ENCODE results near the gene VPS26C. TPM values are rescaled to one million over a fixed set of nuclear protein-coding genes. Genes with fewer than 3 reads are reported as not detected.
"Not testable (repeated sequence)": the region's sequence is repeated elsewhere in the genome, so short reads cannot be mapped to it uniquely, and the experiment has no call there.

The VPS26C gene
- total and polyA plus RNA-seq, 5 experiments from 2014 or later: 60.1 to 77.8 (median 72.7) TPM

GRCh38 chr21:37226041-37226920 lies 40.9 kb downstream of the VPS26C start:
- no peak for ATAC-seq
- Mint-ChIP-seq H3K4me3 (peak overlapping the region; percentile 27 to 85 (median 78)), H3K27me3 (no peaks in the 10 kb centered on the region), H3K27ac (peak overlapping the region; percentile 89 to 98 (median 96)), H3K9me3 (no peaks in the 10 kb centered on the region), H3K4me1 (peaks cover 13 to 53% (median 36%) of the 10 kb centered on the region in 4 donors), H3K36me3 (peaks cover 0 to 54% (median 19%) of the 10 kb centered on the region in 3 donors)
- POLR2A ChIA-PET: interaction anchor here (1.0 to 2.1 kb wide), 3 partner anchors 22 to 140 kb away, joined by 3 to 7 read pairs (median 3); partner anchors contain the start of genes DYRK1A and VPS26C
- no peak for DNase-seq

- Mint-ChIP-seq H3K36me3 (peaks cover 0 to 42% (median 16%) of the 10 kb centered on the region in 3 donors), H3K4me1 (peaks cover 18 to 59% (median 41%) of the 10 kb centered on the region in 4 donors), H3K27me3 (no peaks in the 10 kb centered on the region)
These were observed 42.0 kb downstream of the VPS26C start for GRCh38 chr21:37224861-37225839.

GRCh38 chr21:37223804-37224345 lies 43.3 kb downstream of the VPS26C start:
- Mint-ChIP-seq H3K27ac (peak overlapping the region; percentile 60 to 98 (median 94)), H3K9me3 (no peaks in the 10 kb centered on the region), H3K4me1 (peaks cover 22 to 71% (median 49%) of the 10 kb centered on the region in 4 donors), H3K27me3 (no peaks in the 10 kb centered on the region), H3K36me3 (peaks cover 0 to 32% (median 16%) of the 10 kb centered on the region in 3 donors), H3K4me3 (peak overlapping the region in 3 of 10 donors; percentile 4 to 55 (median 18))
- ATAC-seq: no peak
- no peak for DNase-seq
- POLR2A ChIA-PET: interaction anchor here (1.1 kb wide), 1 partner anchor 340 kb away, joined by 3 read pairs; no protein-coding TSS in a partner anchor

More at GRCh38 chr21:37224861-37225839, 42.0 kb downstream of the VPS26C start:
- peak overlapping the region; percentile 55 to 85 (median 78) for H3K4me3 Mint-ChIP-seq
- DNase-seq (peak; percentile 18 to 72 (median 54)), ATAC-seq (peak; percentile 29 to 60)
- POLR2A ChIA-PET: interaction anchor here (1.0 to 2.1 kb wide), 4 partner anchors 21 to 339 kb away, joined by 3 to 7 read pairs (median 3); partner anchors contain the start of genes DYRK1A and VPS26C
- H3K27ac Mint-ChIP-seq: peak overlapping the region; percentile 89 to 98 (median 96)
- no peaks in the 10 kb centered on the region for H3K9me3 Mint-ChIP-seq

- DNase-seq, H3K9me3 Mint-ChIP-seq, POLR2A ChIA-PET, H3K27me3 Mint-ChIP-seq, ATAC-seq: not testable (repeated sequence)
- peak overlapping the region in 5 of 10 donors; percentile 24 to 71 (median 55) for H3K27ac Mint-ChIP-seq
- H3K36me3 Mint-ChIP-seq: peaks cover 0 to 17% (median 9%) of the 10 kb centered on the region in 3 donors
- peaks cover 22 to 71% (median 49%) of the 10 kb centered on the region in 4 donors for H3K4me1 Mint-ChIP-seq
- peak overlapping the region in 6 of 10 donors; percentile 18 to 83 (median 46) for H3K4me3 Mint-ChIP-seq
These were observed 44.9 kb downstream of the VPS26C start for GRCh38 chr21:37222248-37222647.

GRCh38 chr21:37220981-37221664 lies 46.0 kb downstream of the VPS26C start:
- no peaks in the 10 kb centered on the region for H3K27me3 Mint-ChIP-seq
- H3K27ac Mint-ChIP-seq: peak overlapping the region; percentile 81 to 98 (median 95)
- H3K36me3 Mint-ChIP-seq: peaks cover 0 to 10% (median 5%) of the 10 kb centered on the region in 3 donors
- peak; percentile 86 to 95 (median 90) for DNase-seq
- ATAC-seq: peak; percentile 78 to 81
- H3K9me3 Mint-ChIP-seq: no peaks in the 10 kb centered on the region
- peak overlapping the region; percentile 80 to 96 (median 89) for H3K4me3 Mint-ChIP-seq
- H3K4me1 Mint-ChIP-seq: peaks cover 21 to 61% (median 44%) of the 10 kb centered on the region in 4 donors
- POLR2A ChIA-PET: interaction anchor here (0.6 to 2.5 kb wide), 7 partner anchors 13 to 1161 kb away, joined by 3 to 16 read pairs (median 4); partner anchors contain the start of genes DYRK1A, SETD4 and VPS26C

GRCh38 chr21:37220433-37220980 lies 46.6 kb downstream of the VPS26C start:
- H3K4me1 Mint-ChIP-seq: peaks cover 16 to 55% (median 38%) of the 10 kb centered on the region in 4 donors
- POLR2A ChIA-PET: interaction anchor here (0.6 to 2.5 kb wide), 7 partner anchors 12 to 1160 kb away, joined by 3 to 16 read pairs (median 4); partner anchors contain the start of genes DYRK1A, SETD4 and VPS26C
- no peaks in the 10 kb centered on the region for H3K9me3 Mint-ChIP-seq
- H3K27me3 Mint-ChIP-seq: no peaks in the 10 kb centered on the region
- ATAC-seq: peak; percentile 29 to 48
- H3K27ac Mint-ChIP-seq: peak overlapping the region; percentile 81 to 98 (median 95)
- peaks cover 0 to 9% (median 5%) of the 10 kb centered on the region in 3 donors for H3K36me3 Mint-ChIP-seq
- peak overlapping the region; percentile 80 to 96 (median 89) for H3K4me3 Mint-ChIP-seq
- DNase-seq: peak in 5 of 10 donors; percentile 15 to 53 (median 39)

GRCh38 chr21:37219761-37220432 lies 47.2 kb downstream of the VPS26C start:
- Mint-ChIP-seq H3K4me3 (peak overlapping the region; percentile 80 to 96 (median 89)), H3K9me3 (no peaks in the 10 kb centered on the region), H3K27me3 (no peaks in the 10 kb centered on the region), H3K4me1 (peaks cover 13 to 49% (median 32%) of the 10 kb centered on the region in 4 donors), H3K27ac (peak overlapping the region; percentile 81 to 98 (median 95)), H3K36me3 (peaks cover 0 to 9% (median 2%) of the 10 kb centered on the region in 3 donors)
- DNase-seq: peak in 5 of 10 donors; percentile 20 to 74 (median 47)
- POLR2A ChIA-PET: interaction anchor here (1.0 to 2.5 kb wide), 4 partner anchors 12 to 148 kb away, joined by 3 to 16 read pairs (median 8); partner anchors contain the start of genes DYRK1A and VPS26C
- ATAC-seq: peak in 1 of 2 donors; percentile 22

- Mint-ChIP-seq H3K4me3 (no peak overlapping the region), H3K4me1 (peaks cover 2 to 10% (median 6%) of the 10 kb centered on the region in 4 donors), H3K27ac (no peak overlapping the region), H3K9me3 (peaks cover 0 to 5% (median 0%) of the 10 kb centered on the region in 9 donors), H3K36me3 (peaks cover 0 to 4% (median 2%) of the 10 kb centered on the region in 3 donors), H3K27me3 (peaks cover 0 to 3% (median 0%) of the 10 kb centered on the region in 5 donors)
- no peak for ATAC-seq
- POLR2A ChIA-PET: interaction anchor here (0.7 kb wide), 1 partner anchor 354 kb away, joined by 4 read pairs; no protein-coding TSS in a partner anchor
- DNase-seq: no peak
These were observed 52.2 kb downstream of the VPS26C start for GRCh38 chr21:37214952-37215351.

GRCh38 chr21:37210799-37211198 lies 56.3 kb downstream of the VPS26C start:
- no peak overlapping the region for H3K4me3 Mint-ChIP-seq
- no peak overlapping the region for H3K27ac Mint-ChIP-seq
- peaks cover 0 to 4% (median 0%) of the 10 kb centered on the region in 3 donors for H3K36me3 Mint-ChIP-seq
- H3K9me3 Mint-ChIP-seq: peaks cover 0 to 5% (median 0%) of the 10 kb centered on the region in 9 donors
- ATAC-seq: no peak
- H3K4me1 Mint-ChIP-seq: peaks cover 13 to 23% (median 16%) of the 10 kb centered on the region in 4 donors
- H3K27me3 Mint-ChIP-seq: peaks cover 0 to 9% (median 0%) of the 10 kb centered on the region in 5 donors
- no peak for DNase-seq
- POLR2A ChIA-PET: no interaction called here

GRCh38 chr21:37210130-37210529 lies 57.0 kb downstream of the VPS26C start:
- no peak overlapping the region for H3K27ac Mint-ChIP-seq

More at GRCh38 chr21:37210130-37210529, 57.0 kb downstream of the VPS26C start:
- ATAC-seq (no peak), DNase-seq (no peak)
- Mint-ChIP-seq H3K9me3 (peaks cover 0 to 5% (median 0%) of the 10 kb centered on the region in 9 donors), H3K36me3 (peaks cover 0 to 4% (median 0%) of the 10 kb centered on the region in 3 donors), H3K27me3 (peaks cover 0 to 9% (median 0%) of the 10 kb centered on the region in 5 donors), H3K4me3 (no peak overlapping the region), H3K4me1 (peaks cover 13 to 23% (median 16%) of the 10 kb centered on the region in 4 donors)
- POLR2A ChIA-PET: no interaction called here

Measured in naive thymus-derived CD8-positive, alpha-beta T cell (primary cell).